OCI-LY7 (cell line): ENCODE results near the gene MTNR1B.

Source experiments
- CTCF ChIP-seq: fragments of 200-600 bp; sonication (generic); conservative IDR thresholded peaks from 2 replicates; pipeline ENCODE4 v1.5.1; 2014; ENCODE audit warnings: mild to moderate bottlenecking, antibody characterized with exemption, low read length, moderate library complexity, mixed read lengths
- EZH2phosphoT487 ChIP-seq: fragments of 200-600 bp; sonication (generic); IDR thresholded peaks from 2 replicates; pipeline ENCODE4 v1.6.1; 2018; ENCODE audit warnings: low read depth, borderline replicate concordance, mild to moderate bottlenecking, mixed run types, antibody characterized with exemption, low read length, moderate library complexity, mixed read lengths

GRCh38 chr11:92986585-92986984 is 17.1 kb downstream of the MTNR1B start:
- TF ChIP-seq CTCF: no peak
- no peak for TF ChIP-seq EZH2phosphoT487
